ENCODE data around the gene RAB37. TPM values are rescaled to one million over a fixed set of nuclear protein-coding genes. Genes with fewer than 3 reads are reported as not detected.

The RAB37 gene
- polyA plus RNA-seq, 1 of the 3 experiments (the other 2 are of a cell fraction): 0.25 TPM

GRCh38 chr17:74732042-74732867, 4.8 kb upstream of the RAB37 start:
- no peaks in the 10 kb centered on the region for H3K9me3 ChIP-seq
- H3K36me3 ChIP-seq (replicated peaks in 1 of 2; ENCODE audit: control insufficient read depth in 1 of 2, insufficient read depth in 2 of 2, low read length in 1 of 2): no peaks in the 10 kb centered on the region
- peaks cover 33% of the 10 kb centered on the region for H3K27me3 ChIP-seq (ENCODE audit: insufficient read depth)
- ChIA-PET POLR2A (no interaction called here), CTCF (interaction anchor here (0.9 to 1.3 kb wide), 2 partner anchors 130 to 166 kb away, joined by 4 read pairs; no protein-coding TSS in a partner anchor)
- DNase-seq: no peak
- no peak overlapping the region for H3K4me2 ChIP-seq
- no peaks in the 10 kb centered on the region for H4K20me1 ChIP-seq (ENCODE audit: insufficient read depth)
- H3K9ac ChIP-seq: no peak overlapping the region
- H2AFZ ChIP-seq (ENCODE audit: low read depth): no peak overlapping the region
- 39% methylated on average over 12 of the region's 12 CpGs for WGBS (ENCODE audit: low lambda C conversion rate)
- no peaks in the 10 kb centered on the region for H3K79me2 ChIP-seq (ENCODE audit: insufficient read depth)
- H3K4me3 ChIP-seq (ENCODE audit: low read depth in 2 of 2, low read length in 1 of 2): no peak overlapping the region
- TF ChIP-seq RXRA (IDR thresholded peaks at IDR 0.05; ENCODE audit: borderline replicate concordance, low read depth) (no peak), TCF12 (IDR thresholded peaks at IDR 0.05) (no peak), NRF1 (IDR thresholded peaks at IDR 0.05; ENCODE audit: low read depth, low read length) (no peak), GATA2 (CRISPR knock-in tag; IDR thresholded peaks at IDR 0.05) (no peak), EZH2phosphoT487 (IDR thresholded peaks at IDR 0.05; ENCODE audit: borderline replicate concordance, low read depth) (no peak), GABPA (IDR thresholded peaks at IDR 0.05; ENCODE audit: low read depth) (no peak), ELF1 (IDR thresholded peaks at IDR 0.05) (no peak), CHD2 (IDR thresholded peaks at IDR 0.05; ENCODE audit: low read length, partially characterized antibody) (no peak)
- TF ChIP-seq, protein P1, sequence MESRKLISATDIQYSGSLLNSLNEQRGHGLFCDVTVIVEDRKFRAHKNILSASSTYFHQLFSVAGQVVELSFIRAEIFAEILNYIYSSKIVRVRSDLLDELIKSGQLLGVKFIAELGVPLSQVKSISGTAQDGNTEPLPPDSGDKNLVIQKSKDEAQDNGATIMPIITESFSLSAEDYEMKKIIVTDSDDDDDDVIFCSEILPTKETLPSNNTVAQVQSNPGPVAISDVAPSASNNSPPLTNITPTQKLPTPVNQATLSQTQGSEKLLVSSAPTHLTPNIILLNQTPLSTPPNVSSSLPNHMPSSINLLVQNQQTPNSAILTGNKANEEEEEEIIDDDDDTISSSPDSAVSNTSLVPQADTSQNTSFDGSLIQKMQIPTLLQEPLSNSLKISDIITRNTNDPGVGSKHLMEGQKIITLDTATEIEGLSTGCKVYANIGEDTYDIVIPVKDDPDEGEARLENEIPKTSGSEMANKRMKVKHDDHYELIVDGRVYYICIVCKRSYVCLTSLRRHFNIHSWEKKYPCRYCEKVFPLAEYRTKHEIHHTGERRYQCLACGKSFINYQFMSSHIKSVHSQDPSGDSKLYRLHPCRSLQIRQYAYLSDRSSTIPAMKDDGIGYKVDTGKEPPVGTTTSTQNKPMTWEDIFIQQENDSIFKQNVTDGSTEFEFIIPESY (IDR thresholded peaks at IDR 0.05; ENCODE audit: borderline replicate concordance, low read depth): no peak
- TF ChIP-seq, protein P2, sequence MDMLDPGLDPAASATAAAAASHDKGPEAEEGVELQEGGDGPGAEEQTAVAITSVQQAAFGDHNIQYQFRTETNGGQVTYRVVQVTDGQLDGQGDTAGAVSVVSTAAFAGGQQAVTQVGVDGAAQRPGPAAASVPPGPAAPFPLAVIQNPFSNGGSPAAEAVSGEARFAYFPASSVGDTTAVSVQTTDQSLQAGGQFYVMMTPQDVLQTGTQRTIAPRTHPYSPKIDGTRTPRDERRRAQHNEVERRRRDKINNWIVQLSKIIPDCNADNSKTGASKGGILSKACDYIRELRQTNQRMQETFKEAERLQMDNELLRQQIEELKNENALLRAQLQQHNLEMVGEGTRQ (IDR thresholded peaks at IDR 0.05; ENCODE audit: borderline replicate concordance, low read depth, low read length): no peak
- no peak overlapping the region for H3K27ac ChIP-seq (ENCODE audit: low read depth in 2 of 2, low read length in 1 of 2)
- H3K4me1 ChIP-seq (ENCODE audit: control insufficient read depth in 1 of 2, insufficient read depth in 2 of 2, low read depth in 1 of 2, low read length in 1 of 2): no peaks in the 10 kb centered on the region; a peak in 1 of 4 replicates
- no peaks in the 10 kb centered on the region for H3K9me2 ChIP-seq
- peaks cover 14% of the 10 kb centered on the region for H3F3A ChIP-seq (replicated peaks; ENCODE audit: insufficient read depth)

DNA sequence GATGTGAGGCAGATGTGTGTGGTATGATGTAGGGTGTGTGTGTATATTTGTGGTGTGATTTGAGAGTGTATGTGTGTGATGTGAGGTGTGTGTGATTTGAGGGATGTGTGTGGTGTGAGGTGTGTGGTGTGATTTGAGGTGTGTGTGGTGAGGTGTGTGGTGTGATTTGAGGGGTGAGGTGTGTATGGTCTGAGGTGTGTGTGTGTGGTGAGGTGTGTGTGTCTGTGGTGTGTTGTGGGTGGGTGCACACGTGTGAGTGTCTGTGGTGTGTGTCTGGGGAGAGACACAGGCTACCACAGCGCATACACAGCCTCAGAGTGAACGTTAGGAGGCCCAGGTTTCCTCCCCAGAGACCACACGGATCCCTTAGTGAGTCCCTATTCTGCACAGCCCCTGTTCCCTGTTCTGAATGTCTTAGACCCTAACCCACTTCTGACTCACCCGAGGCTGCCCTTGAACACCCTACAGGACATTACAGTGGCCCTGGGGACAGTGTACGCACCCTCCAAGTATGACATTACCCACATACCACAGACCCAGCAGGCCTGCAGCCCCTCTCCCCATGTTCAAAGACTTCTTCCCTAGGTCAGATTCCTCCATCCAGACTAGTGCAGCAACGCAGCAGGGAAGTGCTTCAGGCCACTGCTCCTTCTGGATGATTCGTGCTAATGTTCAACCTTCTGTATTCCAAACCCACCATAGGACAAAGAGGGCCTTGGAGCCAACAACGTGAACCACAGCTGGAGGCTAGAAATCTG, 3.5 kb upstream of the RAB37 start:
- H3K9ac ChIP-seq: no peak overlapping the region
- H3K4me2 ChIP-seq: no peak overlapping the region
- ChIA-PET CTCF (interaction anchor here (0.7 to 5.4 kb wide), 3 partner anchors 11 to 206 kb away, joined by 3 to 77 read pairs (median 5); no protein-coding TSS in a partner anchor), POLR2A (no interaction called here)
- 30% methylated on average over 8 of the region's 9 CpGs for WGBS (ENCODE audit: low lambda C conversion rate)
- H3K9me3 ChIP-seq: no peaks in the 10 kb centered on the region
- H3K79me2 ChIP-seq (ENCODE audit: insufficient read depth): no peaks in the 10 kb centered on the region
- H3K27ac ChIP-seq (ENCODE audit: low read depth in 2 of 2, low read length in 1 of 2): no peak overlapping the region
- no peaks in the 10 kb centered on the region for H3K9me2 ChIP-seq
- H3F3A ChIP-seq (replicated peaks; ENCODE audit: insufficient read depth): peaks cover 11% of the 10 kb centered on the region
- no peak overlapping the region for H2AFZ ChIP-seq (ENCODE audit: low read depth)
- no peaks in the 10 kb centered on the region for H3K36me3 ChIP-seq (replicated peaks in 1 of 2; ENCODE audit: control insufficient read depth in 1 of 2, insufficient read depth in 2 of 2, low read length in 1 of 2)
- H3K27me3 ChIP-seq (ENCODE audit: insufficient read depth): peaks cover 46% of the 10 kb centered on the region
- TF ChIP-seq FOSL2 (IDR thresholded peaks at IDR 0.05; ENCODE audit: borderline replicate concordance, low read depth) (no peak), MXI1 (IDR thresholded peaks at IDR 0.05; ENCODE audit: low read depth, low read length) (no peak), FOXJ3 (CRISPR knock-in tag; IDR thresholded peaks at IDR 0.05) (no peak), NRF1 (IDR thresholded peaks at IDR 0.05; ENCODE audit: low read depth, low read length) (no peak), YY1 (IDR thresholded peaks at IDR 0.05; ENCODE audit: low read depth) (no peak), GABPA (IDR thresholded peaks at IDR 0.05; ENCODE audit: low read depth) (no peak), NFIC (IDR thresholded peaks at IDR 0.05; ENCODE audit: borderline replicate concordance) (no peak), RFX5 (IDR thresholded peaks at IDR 0.05; ENCODE audit: low read length) (no peak)
- TF ChIP-seq, protein P3, sequence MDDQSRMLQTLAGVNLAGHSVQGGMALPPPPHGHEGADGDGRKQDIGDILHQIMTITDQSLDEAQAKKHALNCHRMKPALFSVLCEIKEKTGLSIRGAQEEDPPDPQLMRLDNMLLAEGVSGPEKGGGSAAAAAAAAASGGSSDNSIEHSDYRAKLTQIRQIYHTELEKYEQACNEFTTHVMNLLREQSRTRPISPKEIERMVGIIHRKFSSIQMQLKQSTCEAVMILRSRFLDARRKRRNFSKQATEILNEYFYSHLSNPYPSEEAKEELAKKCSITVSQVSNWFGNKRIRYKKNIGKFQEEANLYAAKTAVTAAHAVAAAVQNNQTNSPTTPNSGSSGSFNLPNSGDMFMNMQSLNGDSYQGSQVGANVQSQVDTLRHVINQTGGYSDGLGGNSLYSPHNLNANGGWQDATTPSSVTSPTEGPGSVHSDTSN (IDR thresholded peaks at IDR 0.05): no peak
- TF ChIP-seq, protein P4, sequence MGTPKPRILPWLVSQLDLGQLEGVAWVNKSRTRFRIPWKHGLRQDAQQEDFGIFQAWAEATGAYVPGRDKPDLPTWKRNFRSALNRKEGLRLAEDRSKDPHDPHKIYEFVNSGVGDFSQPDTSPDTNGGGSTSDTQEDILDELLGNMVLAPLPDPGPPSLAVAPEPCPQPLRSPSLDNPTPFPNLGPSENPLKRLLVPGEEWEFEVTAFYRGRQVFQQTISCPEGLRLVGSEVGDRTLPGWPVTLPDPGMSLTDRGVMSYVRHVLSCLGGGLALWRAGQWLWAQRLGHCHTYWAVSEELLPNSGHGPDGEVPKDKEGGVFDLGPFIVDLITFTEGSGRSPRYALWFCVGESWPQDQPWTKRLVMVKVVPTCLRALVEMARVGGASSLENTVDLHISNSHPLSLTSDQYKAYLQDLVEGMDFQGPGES (IDR thresholded peaks at IDR 0.05; ENCODE audit: low read depth, low read length): no peak
- DNase-seq: no peak
- no peaks in the 10 kb centered on the region for H4K20me1 ChIP-seq (ENCODE audit: insufficient read depth)
- no peaks in the 10 kb centered on the region; a peak in 1 of 4 replicates for H3K4me1 ChIP-seq (ENCODE audit: control insufficient read depth in 1 of 2, insufficient read depth in 2 of 2, low read depth in 1 of 2, low read length in 1 of 2)
- no peak overlapping the region for H3K4me3 ChIP-seq (ENCODE audit: low read depth in 2 of 2, low read length in 1 of 2)

Measured in SK-N-SH (cell line).